HG03565 (cell line): ENCODE results near the gene LDB3.
A peak's percentile ranks its signal among the peaks of the same experiment; 100 is the strongest.
"Not testable (repeated sequence)": the region's sequence is repeated elsewhere in the genome, so short reads cannot be mapped to it uniquely, and the experiment has no call there.

Source experiments
- ATAC-seq: cut with Tn5 transposase; IDR thresholded peaks from one replicate; pipeline ENCODE4 v1.9.1; 2021; ENCODE audit warnings: mild to moderate bottlenecking, moderate library complexity; ENCODE audit not compliant: unreplicated experiment

The LDB3 gene

DNA sequence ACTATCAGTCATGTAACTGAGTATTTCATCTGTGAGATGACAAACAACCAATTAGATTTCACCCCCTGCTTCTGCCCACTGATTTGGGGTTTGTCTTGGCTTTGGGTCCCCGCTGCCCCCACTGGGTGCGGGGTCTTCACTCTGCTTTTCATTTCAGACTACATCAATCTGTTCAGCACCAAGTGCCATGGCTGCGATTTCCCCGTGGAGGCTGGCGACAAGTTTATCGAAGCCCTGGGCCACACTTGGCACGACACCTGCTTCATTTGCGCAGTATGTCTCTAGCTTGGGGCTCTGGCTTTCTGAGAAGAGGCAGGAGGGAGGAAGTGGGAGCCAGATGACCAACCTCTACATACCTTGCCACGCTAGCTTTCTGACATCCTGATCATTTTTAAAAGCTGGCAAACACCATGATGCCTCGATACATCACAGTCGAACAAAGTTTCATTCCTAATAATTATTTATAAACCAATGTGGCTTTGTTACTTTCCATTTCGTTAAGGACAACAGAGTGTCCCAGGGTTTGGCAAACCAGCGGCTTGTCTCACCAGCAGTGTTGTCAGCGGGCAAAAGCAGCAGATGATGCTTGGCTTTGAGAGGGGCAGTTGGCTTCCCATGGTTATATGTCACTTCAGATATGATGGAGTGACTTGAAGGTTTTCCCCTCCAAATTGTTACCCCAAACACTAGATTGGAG is 57.8 kb downstream of the LDB3 start:
- no peak for ATAC-seq

DNA sequence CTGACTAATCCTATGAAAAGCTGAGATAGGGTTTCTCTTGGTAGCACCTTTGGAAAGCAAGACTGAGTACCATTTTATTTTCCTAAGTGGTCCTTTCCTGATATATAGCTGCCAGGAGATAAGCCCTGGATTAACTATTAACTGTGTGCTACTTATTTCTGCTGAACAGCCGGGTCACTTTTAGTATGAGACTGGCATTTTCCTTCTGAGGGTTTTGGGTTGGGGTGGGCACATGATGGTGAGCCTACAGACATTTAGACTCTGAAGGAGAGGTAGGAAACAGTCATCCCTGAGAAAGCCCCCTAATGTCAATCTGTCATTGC is 58.3 kb downstream of the LDB3 start:
- no peak for ATAC-seq

DNA sequence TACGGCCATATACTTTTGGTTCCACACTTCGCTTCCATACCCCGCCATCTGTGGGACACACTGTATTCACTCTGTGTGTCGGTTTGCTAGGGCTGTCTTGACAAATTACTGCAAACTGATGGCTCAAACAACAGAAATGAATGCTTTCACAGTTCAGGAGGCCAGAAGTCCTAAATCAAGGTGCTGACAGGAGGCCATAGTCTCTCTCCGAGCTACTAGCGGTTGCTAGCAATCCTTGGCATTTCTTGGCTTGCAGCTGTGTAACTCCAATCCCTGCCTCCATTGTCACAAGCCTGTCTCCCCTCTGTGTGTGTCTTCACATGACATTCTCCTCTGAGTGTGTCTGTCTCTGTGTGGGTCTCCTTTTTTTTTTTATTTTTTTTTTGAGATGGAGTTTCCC is 59.2 kb downstream of the LDB3 start:
- no peak for ATAC-seq

DNA sequence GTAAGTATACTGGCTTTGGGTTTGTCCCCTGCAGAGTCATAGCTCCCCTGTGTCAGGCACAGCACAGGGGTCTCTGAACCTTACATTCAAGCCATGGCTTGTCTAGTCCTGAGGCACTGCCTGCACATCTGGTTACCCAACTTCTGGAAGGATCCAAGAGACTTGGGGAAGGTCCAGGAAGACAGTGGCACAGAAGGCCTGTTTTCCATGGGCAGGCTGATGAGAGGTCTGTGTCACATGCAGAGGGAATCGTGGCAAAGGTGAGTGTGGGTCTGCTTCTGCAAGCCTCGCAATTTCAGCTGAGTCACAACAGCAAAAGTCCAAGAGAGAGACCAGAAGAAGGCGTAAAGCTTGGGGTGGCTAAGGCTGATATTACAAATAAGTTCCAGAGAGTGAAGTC is 59.7 kb downstream of the LDB3 start:
- ATAC-seq: no peak

DNA sequence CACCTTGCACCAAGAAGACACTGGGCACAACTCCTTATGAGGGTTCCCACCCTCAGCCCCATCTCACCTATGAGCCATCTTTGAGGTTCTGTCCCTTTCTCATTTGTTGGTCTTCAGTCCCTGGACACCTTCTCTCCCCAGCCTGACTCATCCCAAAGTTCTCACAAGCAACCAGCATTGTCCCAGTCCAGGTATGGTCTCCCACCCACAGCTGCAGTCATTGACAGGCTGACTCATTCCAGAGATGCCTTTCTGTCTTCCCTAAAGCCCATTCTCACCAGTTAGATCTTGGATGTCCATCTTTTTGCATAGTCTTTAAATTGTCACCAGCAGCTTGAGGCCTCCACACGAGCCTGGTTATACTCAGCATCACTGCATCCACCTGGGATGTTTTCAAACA is 61.4 kb downstream of the LDB3 start:
- ATAC-seq: no peak

DNA sequence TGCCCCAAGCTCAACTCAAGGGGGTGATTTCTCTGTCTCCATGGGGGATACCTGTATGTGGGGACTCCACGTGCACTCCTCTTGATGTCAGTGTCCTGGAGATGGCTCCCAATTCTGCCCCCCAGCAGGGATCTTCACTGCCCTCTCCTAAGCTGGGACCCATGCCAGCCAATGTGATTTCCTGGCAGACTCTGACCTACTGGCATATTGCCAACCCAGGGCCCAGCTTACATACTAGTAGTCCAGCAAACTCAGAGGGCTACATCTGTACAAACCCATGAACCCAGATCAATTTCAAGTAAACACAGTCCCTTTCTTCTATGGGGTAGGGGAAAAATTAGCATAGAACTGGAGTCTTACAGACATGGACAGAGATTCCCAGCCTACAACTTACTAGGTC is 61.9 kb downstream of the LDB3 start:
- ATAC-seq: no peak

DNA sequence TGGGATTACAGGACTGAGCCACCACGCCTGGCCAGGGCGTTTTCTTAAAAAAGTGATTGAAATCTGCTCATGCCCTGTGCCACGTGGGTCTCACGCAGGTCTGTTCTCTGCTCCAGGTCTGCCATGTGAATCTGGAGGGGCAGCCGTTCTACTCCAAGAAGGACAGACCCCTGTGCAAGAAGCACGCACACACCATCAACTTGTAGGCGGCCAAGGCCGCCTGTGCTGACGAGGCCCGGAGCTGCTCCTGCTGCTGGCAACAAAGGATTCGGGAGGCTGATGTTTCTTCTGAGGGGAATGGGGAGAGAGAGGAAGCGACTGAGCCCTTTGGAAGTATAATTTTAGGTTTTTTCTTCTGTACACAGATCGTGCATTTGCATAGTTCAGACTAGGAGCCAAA is 64.5 kb downstream of the LDB3 start:
- ATAC-seq: no peak

DNA sequence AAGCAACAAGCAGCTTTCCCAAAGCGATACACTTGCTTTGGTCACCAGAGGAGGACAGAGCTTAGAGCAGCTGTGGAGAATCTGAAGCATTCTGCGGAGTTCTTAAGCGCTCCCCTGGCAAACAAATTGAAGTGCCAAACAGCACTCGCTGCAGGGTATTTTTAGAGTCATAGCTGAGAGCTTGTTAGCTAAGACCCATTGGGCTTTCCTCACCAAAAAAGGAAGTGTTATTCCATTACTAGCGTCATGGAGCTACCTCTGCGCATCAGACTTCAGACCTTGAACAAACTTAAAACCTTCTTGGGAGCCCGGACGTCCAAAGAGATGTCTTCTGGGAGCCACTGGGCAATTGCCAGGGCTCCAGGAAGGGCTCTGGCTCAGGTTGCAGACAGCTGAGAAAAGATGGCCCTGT is 65.0 kb downstream of the LDB3 start:
- no peak for ATAC-seq

DNA sequence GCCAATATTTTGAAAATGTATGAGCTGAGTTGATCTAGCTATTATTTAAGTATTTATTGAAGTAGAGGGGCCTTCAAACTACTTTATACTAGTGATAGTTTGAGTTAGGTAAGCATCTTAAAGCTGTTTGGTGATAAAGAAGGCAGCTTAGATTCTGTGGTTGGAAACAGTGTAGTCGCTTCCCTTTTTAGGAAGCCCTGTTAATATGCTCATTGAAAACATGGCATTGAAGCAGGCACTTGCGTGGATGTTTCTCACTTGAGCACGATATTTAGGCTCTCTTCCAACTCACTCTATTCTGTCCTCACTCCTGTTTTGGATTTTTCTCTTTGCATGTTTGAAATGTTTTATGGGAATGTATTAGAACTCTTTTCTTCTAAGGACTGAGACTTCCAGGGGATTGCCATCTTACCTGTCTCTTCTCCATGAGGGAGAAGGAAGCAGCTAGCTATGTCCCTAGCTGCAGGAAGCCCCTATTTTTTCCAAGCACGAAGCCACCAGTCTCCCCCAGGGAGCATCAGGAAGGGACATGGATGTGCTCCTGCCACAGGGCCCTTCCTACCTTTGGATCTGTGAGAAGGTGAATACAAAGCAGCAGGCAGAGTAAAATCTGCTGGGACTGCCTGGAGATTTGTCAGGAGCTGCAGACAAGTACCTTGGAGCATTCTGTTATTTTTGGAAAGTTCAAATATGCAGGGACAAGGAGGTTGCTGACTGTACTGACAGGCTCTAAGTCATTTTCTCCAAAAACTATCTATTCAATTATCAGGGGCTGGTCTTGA is 66.1 kb downstream of the LDB3 start:
- no peak for ATAC-seq

DNA sequence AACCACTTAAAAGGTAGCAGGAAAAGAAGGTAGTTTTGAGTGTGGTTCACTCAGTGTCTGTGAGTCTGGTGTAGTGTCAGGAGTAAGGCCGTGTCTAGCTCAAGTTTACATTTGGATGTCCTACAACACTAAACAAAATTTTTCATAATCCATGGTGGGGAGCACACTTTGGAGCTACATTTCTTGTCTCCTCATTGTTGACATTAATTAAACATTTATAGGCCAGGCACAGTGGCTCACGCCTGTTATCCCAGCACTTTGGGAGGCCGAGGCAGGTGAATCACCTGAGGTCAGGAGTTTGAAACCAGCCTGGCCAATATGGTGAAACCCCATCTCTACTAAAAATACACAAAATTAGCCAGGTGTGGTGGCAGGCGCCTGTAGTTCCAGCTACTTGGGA is 67.0 kb downstream of the LDB3 start:
- ATAC-seq: not testable (repeated sequence)

DNA sequence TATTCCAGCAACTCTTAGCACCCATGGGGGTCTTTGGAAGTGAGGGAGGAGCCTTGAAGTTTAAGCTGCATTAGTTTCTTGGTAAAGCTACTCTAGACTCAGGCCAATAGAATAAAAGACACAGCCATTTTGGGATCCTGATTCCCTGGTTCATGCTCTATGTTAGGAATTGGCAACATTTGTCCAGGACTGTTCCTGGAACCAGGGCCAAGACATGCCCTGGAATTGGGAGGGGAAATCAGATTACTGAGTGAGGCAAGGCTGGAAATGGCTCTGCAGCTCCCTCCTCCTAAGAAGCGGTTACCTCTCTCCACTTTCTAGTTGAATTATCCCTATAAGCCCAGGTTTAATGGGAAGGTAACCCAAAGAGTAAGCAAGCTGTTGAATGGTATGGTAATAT is 73.9 kb downstream of the LDB3 start:
- no peak for ATAC-seq

DNA sequence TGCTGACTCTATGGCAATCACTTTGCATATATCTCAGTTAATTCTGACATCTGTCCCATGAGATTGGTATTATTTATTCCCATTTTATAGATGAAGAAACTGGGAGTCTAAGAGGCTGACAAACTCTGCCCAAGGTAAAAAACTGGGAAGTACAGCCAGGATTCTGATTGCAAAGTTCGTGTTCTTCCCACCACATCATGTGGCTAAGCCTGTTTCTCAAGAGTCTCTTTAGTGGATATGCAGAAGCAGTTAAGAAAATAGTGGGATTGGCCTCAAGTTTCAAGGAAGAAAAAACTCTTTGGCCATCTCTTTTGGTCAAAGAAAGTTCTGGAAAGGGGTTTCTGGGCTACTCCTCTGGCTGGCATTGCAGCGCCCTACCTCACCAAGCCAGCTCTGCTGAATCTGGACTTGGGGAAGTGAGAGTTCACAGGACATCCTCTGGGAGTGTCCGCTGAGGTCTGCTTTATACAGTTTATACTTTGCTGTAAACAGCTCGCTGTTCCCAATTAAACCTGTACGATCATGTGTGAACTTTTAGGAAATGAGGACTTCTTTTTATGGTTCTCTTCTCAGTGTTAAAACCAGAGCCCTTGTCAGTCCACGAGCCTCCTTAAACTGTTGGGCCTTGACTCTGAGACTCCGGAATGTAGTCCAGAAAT is 75.9 kb downstream of the LDB3 start:
- no peak for ATAC-seq

DNA sequence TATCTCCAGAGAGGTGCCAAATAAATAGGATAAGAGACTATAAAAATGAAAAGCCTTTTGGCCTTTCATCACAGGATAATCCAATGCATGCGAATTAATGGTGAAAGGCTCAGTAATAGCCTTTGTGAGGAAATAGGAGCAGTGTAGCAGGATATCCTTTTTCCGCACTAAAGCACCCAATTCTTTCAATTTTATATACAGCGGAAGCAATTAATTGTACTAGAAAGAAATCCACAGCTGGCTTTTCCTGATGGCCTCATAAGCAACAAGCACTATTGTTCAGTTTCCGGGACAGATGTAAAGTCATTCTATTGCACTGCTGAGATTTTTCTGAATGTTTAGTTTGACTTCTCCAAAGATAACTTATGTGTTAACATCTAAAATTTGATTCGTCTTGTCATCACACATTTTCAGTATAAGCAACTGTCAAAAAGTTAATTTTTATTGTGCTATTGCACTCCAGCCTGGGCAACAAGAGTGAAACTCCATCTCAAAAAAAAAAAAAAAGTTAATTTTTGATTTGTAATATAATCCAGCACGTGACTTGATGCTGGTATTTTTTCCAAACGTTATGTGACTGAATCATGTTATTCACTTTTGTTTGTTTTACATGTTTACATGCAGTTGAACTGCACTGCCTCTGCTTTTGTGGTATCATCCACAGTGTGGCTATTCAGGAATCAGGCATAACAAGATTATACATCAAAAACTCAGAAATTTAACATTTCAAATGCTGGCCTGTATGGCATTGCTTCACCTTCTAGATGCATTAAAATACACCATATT is 79.7 kb downstream of the LDB3 start:
- ATAC-seq: no peak

DNA sequence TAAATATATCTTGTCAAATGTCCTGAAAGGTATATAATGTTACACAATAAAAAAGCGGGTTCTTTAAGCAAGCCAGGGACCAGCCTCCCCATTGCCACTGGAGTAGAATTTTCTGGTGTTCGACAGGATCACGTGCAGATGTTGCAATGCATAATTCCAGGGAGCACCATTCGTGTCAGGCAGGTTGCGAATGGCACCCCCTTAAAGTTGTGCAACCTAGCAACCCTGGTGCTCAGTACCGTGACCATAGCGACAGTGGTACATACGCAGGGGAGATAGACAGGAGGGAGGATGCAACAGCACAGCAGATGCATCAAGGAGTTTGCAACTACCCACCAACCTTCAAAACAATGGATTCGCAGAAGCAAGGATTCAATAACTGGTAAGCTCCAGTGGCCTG is 81.5 kb downstream of the LDB3 start:
- ATAC-seq: no peak

DNA sequence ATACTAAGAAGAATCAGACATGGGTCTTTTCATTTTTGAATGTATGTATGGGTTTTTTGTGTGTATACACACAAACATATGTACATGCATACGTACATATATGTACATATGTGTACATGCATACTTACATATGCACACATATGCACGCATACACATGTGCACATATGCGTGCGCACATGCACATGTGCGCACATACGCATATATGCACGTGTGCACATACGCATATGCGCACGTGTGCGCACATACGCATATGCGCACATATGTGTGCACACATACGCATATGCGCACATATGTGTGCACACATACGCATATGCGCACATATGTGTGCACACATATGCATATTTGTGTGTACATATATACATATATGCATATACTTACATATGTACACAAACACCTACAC is 83.2 kb downstream of the LDB3 start:
- no peak for ATAC-seq

DNA sequence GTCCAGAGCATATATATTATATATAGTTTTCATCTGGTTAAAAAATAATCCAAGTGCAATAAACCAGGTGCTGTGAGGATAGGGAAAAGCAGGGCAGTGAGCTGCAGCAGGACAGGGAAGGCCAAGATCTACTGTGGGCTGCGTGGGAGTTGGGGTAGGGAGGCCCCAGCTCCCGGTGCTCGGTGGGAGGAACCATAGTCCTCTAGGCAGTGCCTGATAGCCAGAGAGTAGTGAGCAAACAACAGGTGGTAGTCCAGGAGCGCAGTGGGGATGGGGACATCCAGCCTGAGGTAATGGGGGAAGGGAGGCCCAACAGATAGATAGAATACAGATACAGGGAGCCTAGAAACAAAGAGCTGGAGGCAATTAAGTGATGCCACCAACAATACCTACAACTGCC is 84.0 kb downstream of the LDB3 start:
- ATAC-seq: no peak

DNA sequence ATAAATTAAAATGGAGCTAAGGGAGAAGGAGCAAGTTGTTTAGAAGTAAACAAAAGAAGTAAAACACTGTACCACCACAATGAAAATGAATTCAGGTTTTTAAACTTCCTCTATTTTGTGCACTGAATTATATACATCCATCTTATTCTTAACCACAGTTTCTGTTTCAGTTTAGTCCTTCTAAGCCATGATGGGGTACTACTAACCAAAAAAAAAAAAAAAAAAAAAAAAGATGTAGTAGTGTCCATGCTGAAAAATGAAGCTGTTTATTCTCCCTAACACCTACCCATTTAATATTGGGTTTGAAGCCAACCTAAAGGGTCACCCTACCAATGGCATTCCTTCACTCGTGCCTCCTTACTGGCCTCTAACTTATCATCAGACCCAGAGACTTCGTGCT is 84.7 kb downstream of the LDB3 start:
- ATAC-seq: no peak

DNA sequence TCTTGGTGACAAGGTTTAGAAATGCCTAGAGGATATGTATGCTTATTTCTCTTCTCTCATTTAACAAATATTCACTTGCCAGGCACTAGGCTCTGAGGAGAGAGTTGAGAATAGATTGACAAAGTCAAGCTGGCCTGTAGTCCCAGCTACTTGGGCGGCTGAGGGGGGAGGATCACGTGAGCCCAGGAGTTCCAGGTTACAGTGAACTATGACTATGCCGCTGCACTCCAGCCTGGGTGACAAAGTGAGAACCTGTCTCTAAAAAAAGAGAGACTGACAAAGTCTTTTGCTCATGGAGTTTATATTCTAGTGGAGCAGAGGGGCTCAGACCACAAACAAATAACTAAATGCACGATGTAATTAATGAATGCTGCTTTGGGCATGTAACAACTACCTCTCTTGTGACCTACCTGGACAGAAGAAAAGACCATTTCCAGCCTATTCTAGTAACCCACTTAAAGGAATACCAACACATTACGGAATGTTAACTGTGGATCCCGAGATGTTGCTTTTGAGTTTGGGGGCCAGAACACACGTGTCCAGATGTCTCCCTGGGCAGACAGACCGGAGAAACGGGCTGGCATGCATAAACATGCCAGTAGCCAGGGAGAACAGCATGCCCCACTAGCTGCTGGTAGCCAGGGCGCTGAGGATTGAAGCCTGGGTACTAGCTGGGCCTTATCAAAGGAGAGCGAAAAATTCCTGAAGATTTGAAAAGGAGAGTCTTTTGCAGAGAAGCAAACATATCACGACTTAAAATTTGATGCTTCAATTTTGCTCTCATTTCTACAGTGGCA is 85.5 kb downstream of the LDB3 start:
- no peak for ATAC-seq

DNA sequence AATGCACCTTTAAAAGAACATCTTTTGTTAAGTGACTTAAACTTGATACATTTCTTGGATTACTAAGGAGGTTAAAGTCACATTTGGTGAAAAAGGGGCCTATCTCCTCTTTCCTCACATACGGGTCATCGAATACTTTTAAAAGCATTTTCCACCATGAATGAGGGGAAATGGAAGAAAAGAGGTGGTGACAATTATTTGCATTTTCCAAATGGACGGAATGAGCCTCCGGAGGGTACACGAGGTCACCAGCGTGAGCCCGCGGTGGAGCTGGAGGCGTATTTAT is 87.1 kb downstream of the LDB3 start:
- peak; percentile 1 for ATAC-seq

DNA sequence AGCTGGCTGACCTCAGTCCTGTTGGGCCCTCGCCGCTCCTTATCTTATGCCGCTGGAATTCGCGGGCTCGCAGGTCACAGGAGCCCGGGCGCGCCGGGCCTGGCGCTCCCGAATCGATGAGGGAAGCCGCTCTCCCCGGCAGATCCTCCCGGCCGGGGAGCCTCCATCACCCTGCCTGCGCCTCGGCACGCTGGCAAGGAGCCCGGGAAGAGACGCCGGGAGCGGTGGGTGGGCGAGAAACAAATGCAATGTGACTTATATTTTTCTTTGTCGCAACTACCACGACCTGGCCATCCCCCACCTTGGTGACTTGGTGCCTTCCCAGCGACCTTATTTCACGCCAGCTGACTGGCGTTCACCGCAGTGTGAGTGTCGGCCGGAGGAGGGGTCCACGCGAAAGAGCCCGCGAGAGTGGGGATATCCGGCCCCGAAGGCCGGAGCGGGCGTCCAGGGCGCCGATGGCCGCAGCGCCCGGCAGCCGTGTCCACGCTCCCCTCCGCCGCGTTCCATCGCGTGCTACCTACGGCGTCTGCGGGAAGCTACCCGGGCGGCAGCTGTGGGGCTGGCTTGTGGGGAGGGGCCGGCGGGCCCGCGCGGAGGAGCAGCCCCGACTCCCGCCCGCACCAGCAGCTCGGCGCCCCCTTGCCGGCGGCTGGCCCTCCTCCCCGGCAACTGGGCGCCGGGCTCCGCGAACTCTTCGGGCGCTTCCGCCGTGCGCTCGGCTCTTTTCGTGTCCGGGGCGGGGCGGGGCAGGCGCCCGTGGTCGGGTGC is 87.6 kb downstream of the LDB3 start:
- ATAC-seq: peak; percentile 62
